GM12864 (cell line): ENCODE measurements around the gene SPINT4.

Experiments used
- DNase-seq: peaks from one replicate; pipeline ENCODE4 v3.0.0-alpha.2; 2011; ENCODE audit warnings: low read depth
- H3K4me3 ChIP-seq: 2 replicates; pipeline ENCODE4 v1.5.1; 2011; ENCODE audit warnings: mild to moderate bottlenecking, low read depth, low read length, control low read depth
- CTCF ChIP-seq: IDR thresholded peaks from 2 replicates; pipeline ENCODE4 v1.5.1; 2011; ENCODE audit warnings: low read depth, mild to moderate bottlenecking, moderate library complexity, low read length, control low read depth, inconsistent platforms; ENCODE audit errors: missing control alignments

The SPINT4 gene

GRCh38 chr20:45765307-45765875 lies 43.2 kb downstream of the SPINT4 start:
- no peak overlapping the region for H3K4me3 ChIP-seq
- TF ChIP-seq CTCF, result no peak

GRCh38 chr20:45765980-45766379 lies 43.8 kb downstream of the SPINT4 start:
- H3K4me3 ChIP-seq, result no peak overlapping the region
- no peak for TF ChIP-seq CTCF

More at GRCh38 chr20:45765307-45765875, 43.2 kb downstream of the SPINT4 start:
- no peak for DNase-seq

GRCh38 chr20:45768479-45768878 lies 46.3 kb downstream of the SPINT4 start:
- no peak for TF ChIP-seq CTCF
- no peak overlapping the region for H3K4me3 ChIP-seq
- no peak for DNase-seq

More at GRCh38 chr20:45765980-45766379, 43.8 kb downstream of the SPINT4 start:
- no peak for DNase-seq

- no peak overlapping the region for H3K4me3 ChIP-seq
- peak; percentile 53 for DNase-seq
Measured at GRCh38 chr20:45771182-45771759, 49.1 kb downstream of the SPINT4 start.

GRCh38 chr20:45772693-45773092 lies 50.5 kb downstream of the SPINT4 start:
- no peak for DNase-seq
- no peak for TF ChIP-seq CTCF
- H3K4me3 ChIP-seq, result no peak overlapping the region

More at GRCh38 chr20:45771182-45771759, 49.1 kb downstream of the SPINT4 start:
- TF ChIP-seq CTCF, result peak; percentile 86

GRCh38 chr20:45774945-45775344 lies 52.8 kb downstream of the SPINT4 start:
- no peak for TF ChIP-seq CTCF
- DNase-seq, result no peak
- no peak overlapping the region for H3K4me3 ChIP-seq

- DNase-seq, result no peak
- no peak overlapping the region for H3K4me3 ChIP-seq
- TF ChIP-seq CTCF, result no peak
Measured at GRCh38 chr20:45775411-45775810, 53.3 kb downstream of the SPINT4 start.
